Measurements from ENCODE around the gene VSIR. TPM values are rescaled to one million over a fixed set of nuclear protein-coding genes. Genes with fewer than 3 reads are reported as not detected.

The VSIR gene
- total and polyA plus RNA-seq, 10 of the 15 experiments (the other 5 are each of a cell fraction or from before 2014, with no cell fraction given) = 0.19 to 12.5 (median 6.7) TPM

DNA sequence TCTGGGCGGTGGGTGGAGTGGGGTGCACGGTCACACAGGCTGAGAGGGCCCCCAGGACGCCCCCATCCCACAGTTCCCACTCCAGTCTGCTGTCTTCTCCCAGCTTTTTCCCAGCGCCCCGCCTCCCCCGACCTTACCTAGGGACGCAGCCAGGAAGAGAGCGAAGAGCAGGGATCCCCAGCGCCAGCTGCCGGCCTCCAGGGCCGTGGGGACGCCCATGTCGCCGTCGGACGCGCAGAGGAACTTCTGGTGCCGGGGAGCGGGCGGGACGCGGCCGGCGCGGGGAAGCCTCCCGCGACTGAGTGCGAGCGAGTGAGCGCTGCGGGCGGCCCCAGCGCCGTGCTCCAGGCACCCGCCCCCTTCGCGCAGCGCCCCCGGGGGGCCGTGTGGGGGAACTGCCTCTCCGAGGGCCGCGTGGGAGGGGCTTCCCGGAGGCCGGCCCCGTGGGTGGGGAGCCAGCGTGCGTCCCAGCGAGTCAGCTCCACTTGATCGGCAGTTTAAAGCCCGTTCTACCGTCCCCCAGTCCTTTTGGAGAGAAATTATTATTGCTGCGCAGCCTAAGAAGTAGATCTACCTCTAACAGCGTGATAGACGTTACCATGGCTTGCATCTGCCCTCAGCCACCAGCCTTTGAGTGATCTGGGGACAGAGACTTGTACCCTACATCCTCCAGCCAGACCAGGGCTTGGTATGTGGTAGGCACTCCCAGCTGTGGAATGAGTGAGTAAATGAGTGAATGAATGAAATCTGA, at the start of gene VSIR (continued):
- TF ChIP-seq USF1 (IDR thresholded peaks at IDR 0.05; ENCODE audit: borderline replicate concordance, extremely low read length, insufficient read depth, low read depth, low read length) (peak; percentile 22), NR2C2 (IDR thresholded peaks at IDR 0.05; ENCODE audit: borderline replicate concordance, control insufficient read depth, insufficient read length, low read depth) (no peak), HCFC1 (IDR thresholded peaks at IDR 0.05; ENCODE audit: low read length) (0 out of 2 replicates have a peak, but pooled peaks have one; percentile 33), POLR2AphosphoS5 (IDR thresholded peaks at IDR 0.05; ENCODE audit: low read length) (peak; percentile 84), ZBTB33 (IDR thresholded peaks at IDR 0.05) (no peak), CTCF (IDR thresholded peaks at IDR 0.05 in 2 of 3, conservative IDR thresholded peaks at IDR 0.05 in 1 of 3; ENCODE audit: control insufficient read depth in 2 of 3, extremely low read depth in 1 of 3, insufficient read depth in 1 of 3, low read depth in 3 of 3, low read length in 3 of 3) (peak; percentile 86 to 97 (median 88)), RELA (IDR thresholded peaks at IDR 0.05; ENCODE audit: borderline replicate concordance, partially characterized antibody) (no peak), CREB1 (IDR thresholded peaks at IDR 0.05; ENCODE audit: low read depth) (0 out of 2 replicates have a peak, but pooled peaks have one; percentile 9), SRF (IDR thresholded peaks at IDR 0.05; ENCODE audit: low read depth in 2 of 2, low read length in 2 of 2) (no peak)
- TF ChIP-seq, protein P1, sequence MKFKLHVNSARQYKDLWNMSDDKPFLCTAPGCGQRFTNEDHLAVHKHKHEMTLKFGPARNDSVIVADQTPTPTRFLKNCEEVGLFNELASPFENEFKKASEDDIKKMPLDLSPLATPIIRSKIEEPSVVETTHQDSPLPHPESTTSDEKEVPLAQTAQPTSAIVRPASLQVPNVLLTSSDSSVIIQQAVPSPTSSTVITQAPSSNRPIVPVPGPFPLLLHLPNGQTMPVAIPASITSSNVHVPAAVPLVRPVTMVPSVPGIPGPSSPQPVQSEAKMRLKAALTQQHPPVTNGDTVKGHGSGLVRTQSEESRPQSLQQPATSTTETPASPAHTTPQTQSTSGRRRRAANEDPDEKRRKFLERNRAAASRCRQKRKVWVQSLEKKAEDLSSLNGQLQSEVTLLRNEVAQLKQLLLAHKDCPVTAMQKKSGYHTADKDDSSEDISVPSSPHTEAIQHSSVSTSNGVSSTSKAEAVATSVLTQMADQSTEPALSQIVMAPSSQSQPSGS (IDR thresholded peaks at IDR 0.05; ENCODE audit: low read length) = no peak
- TF ChIP-seq, protein P2, sequence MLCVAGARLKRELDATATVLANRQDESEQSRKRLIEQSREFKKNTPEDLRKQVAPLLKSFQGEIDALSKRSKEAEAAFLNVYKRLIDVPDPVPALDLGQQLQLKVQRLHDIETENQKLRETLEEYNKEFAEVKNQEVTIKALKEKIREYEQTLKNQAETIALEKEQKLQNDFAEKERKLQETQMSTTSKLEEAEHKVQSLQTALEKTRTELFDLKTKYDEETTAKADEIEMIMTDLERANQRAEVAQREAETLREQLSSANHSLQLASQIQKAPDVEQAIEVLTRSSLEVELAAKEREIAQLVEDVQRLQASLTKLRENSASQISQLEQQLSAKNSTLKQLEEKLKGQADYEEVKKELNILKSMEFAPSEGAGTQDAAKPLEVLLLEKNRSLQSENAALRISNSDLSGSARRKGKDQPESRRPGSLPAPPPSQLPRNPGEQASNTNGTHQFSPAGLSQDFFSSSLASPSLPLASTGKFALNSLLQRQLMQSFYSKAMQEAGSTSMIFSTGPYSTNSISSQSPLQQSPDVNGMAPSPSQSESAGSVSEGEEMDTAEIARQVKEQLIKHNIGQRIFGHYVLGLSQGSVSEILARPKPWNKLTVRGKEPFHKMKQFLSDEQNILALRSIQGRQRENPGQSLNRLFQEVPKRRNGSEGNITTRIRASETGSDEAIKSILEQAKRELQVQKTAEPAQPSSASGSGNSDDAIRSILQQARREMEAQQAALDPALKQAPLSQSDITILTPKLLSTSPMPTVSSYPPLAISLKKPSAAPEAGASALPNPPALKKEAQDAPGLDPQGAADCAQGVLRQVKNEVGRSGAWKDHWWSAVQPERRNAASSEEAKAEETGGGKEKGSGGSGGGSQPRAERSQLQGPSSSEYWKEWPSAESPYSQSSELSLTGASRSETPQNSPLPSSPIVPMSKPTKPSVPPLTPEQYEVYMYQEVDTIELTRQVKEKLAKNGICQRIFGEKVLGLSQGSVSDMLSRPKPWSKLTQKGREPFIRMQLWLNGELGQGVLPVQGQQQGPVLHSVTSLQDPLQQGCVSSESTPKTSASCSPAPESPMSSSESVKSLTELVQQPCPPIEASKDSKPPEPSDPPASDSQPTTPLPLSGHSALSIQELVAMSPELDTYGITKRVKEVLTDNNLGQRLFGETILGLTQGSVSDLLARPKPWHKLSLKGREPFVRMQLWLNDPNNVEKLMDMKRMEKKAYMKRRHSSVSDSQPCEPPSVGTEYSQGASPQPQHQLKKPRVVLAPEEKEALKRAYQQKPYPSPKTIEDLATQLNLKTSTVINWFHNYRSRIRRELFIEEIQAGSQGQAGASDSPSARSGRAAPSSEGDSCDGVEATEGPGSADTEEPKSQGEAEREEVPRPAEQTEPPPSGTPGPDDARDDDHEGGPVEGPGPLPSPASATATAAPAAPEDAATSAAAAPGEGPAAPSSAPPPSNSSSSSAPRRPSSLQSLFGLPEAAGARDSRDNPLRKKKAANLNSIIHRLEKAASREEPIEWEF (IDR thresholded peaks at IDR 0.05; ENCODE audit: insufficient replicate concordance, low read depth, low read length) = no peak
- TF ChIP-seq, protein P3, sequence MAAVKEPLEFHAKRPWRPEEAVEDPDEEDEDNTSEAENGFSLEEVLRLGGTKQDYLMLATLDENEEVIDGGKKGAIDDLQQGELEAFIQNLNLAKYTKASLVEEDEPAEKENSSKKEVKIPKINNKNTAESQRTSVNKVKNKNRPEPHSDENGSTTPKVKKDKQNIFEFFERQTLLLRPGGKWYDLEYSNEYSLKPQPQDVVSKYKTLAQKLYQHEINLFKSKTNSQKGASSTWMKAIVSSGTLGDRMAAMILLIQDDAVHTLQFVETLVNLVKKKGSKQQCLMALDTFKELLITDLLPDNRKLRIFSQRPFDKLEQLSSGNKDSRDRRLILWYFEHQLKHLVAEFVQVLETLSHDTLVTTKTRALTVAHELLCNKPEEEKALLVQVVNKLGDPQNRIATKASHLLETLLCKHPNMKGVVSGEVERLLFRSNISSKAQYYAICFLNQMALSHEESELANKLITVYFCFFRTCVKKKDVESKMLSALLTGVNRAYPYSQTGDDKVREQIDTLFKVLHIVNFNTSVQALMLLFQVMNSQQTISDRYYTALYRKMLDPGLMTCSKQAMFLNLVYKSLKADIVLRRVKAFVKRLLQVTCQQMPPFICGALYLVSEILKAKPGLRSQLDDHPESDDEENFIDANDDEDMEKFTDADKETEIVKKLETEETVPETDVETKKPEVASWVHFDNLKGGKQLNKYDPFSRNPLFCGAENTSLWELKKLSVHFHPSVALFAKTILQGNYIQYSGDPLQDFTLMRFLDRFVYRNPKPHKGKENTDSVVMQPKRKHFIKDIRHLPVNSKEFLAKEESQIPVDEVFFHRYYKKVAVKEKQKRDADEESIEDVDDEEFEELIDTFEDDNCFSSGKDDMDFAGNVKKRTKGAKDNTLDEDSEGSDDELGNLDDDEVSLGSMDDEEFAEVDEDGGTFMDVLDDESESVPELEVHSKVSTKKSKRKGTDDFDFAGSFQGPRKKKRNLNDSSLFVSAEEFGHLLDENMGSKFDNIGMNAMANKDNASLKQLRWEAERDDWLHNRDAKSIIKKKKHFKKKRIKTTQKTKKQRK (IDR thresholded peaks at IDR 0.05; ENCODE audit: low read depth, low read length) = no peak
